Tibial nerve (tissue), 4 donors: ENCODE data around the gene RPS13. TPM values are rescaled to one million over a fixed set of nuclear protein-coding genes. Genes with fewer than 3 reads are reported as not detected.
A peak's percentile ranks its signal among the peaks of the same experiment; 100 is the strongest.
"Not testable (repeated sequence)": the region's sequence is repeated elsewhere in the genome, so short reads cannot be mapped to it uniquely, and the experiment has no call there.

ENCODE experiments used
- DNase-seq, 2 donors: peaks; one replicate each; pipeline ENCODE4 v3.0.0-alpha.2; 2019; ENCODE audit warnings: low spot score in 2 of 2
- H3K27ac ChIP-seq, 4 donors: fragments of 200-600 bp; sonication (generic) in 3 of 4; one replicate each; pipeline ENCODE4 v1.5.1; 2017 to 2019; ENCODE audit warnings: mild to moderate bottlenecking in 1 of 4
- H3K27me3 ChIP-seq, 2 donors: fragments of 200-600 bp; sonication (generic) in 1 of 2; one replicate each; pipeline versions ENCODE4 v1.5.1 to v1.6.0; 2017 to 2019
- H3K36me3 ChIP-seq, 3 donors: fragments of 200-600 bp; sonication (generic); one replicate each; pipeline ENCODE4 v1.5.1; 2018 to 2019
- H3K4me1 ChIP-seq, 4 donors: fragments of 200-600 bp; sonication (generic) in 3 of 4; one replicate each; pipeline ENCODE4 v1.5.1; 2017 to 2019
- H3K4me3 ChIP-seq, 4 donors: fragments of 200-600 bp; sonication (generic) in 3 of 4; one replicate each; pipeline ENCODE4 v1.5.1; 2017 to 2019; ENCODE audit warnings: mild to moderate bottlenecking in 1 of 4, moderate library complexity in 1 of 4
- H3K9me3 ChIP-seq, 4 donors: fragments of 200-600 bp; sonication (generic) in 3 of 4; one replicate each; pipeline ENCODE4 v1.5.1; 2017 to 2019
- CTCF ChIP-seq, 5 experiments: fragments of 200-600 bp in 3 of 5; fragments of 450-650 bp in 2 of 5; sonication (generic) in 3 of 5; IDR thresholded peaks; one replicate each; pipeline ENCODE4 v1.5.1; 2016 to 2019; ENCODE audit warnings: antibody characterized with exemption in 5 of 5, mild to moderate bottlenecking in 3 of 5, moderate library complexity in 2 of 5
- EP300 ChIP-seq, 2 donors: sonication (generic); formaldehyde crosslinking; IDR thresholded peaks; one replicate each; pipeline ENCODE4 v1.6.1; 2017; ENCODE audit warnings: antibody characterized with exemption in 2 of 2, mild to moderate bottlenecking in 1 of 2
- POLR2A ChIP-seq, 2 donors: fragments of 450-650 bp; IDR thresholded peaks; one replicate each; pipeline ENCODE4 v1.6.1; 2017; ENCODE audit warnings: antibody characterized with exemption in 2 of 2, mild to moderate bottlenecking in 2 of 2, moderate library complexity in 2 of 2
- WGBS, 2 donors: methylation state at CpG; one replicate each; pipeline ENCODE4 v1.1.5; 2018; 5-methylcytosine and 5-hydroxymethylcytosine counted together
- total RNA-seq, 4 donors: library from RNA; depleted of rRNA; stranded (reverse); fragments of >200 nt; gene quantifications; one replicate each; pipeline ENCODE4 v1.1.0, GENCODE V29; 2016

RPS13 gene
- total RNA-seq, 4 donors from 2014 or later, result 1,083 to 1,911 (median 1,362) TPM

GRCh38 chr11:17075506-17075905, 2.0 kb downstream of the RPS13 start:
- WGBS, 2 donors, result 66 to 69% methylated on average over 5 of the region's 5 CpGs
- Histone ChIP-seq H3K4me3 (no peak overlapping the region), H3K36me3 (peaks cover 4 to 35% (median 16%) of the 10 kb centered on the region in 3 donors), H3K4me1 (peaks cover 0 to 38% (median 16%) of the 10 kb centered on the region in 4 donors), H3K27ac (peak overlapping the region in 1 of 4 donors; percentile 98), H3K27me3 (no peaks in the 10 kb centered on the region), H3K9me3 (no peaks in the 10 kb centered on the region)
- no peak for DNase-seq
- TF ChIP-seq POLR2A (IDR thresholded peaks at IDR 0.05) (no peak), CTCF (IDR thresholded peaks at IDR 0.05) (no peak), EP300 (IDR thresholded peaks at IDR 0.05) (no peak)

DNA sequence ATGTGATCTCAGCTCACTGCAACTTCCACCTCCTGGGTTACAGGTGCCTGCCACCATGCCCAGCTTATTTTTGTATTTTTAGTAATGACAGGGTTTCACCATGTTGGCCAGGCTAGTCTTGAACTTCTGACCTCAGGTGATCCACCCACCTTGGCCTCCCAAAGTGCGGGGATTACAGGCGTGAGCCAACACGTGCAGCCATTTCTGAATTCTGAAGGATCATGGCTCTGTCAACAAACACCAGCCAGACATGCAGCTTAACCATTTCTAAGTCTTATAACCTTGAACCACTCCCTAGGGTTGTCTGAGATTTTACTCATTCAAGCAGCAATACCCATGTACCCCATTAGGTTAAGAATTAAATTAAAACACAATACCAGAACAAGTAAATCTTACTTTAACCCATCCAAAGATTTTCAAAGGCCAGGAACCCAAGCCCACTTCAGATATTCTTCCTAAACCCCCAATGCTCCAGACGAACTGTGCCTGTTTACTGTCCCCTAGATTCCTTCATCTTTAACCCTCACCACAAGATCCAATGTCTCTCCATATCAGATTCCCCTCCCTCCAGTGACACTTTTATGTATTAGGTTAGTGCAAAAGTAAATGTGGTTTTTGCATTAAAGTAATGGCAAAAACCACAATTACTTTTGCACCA, 4.0 kb downstream of the RPS13 start:
- peaks cover 4 to 35% (median 16%) of the 10 kb centered on the region in 3 donors for H3K36me3 ChIP-seq
- H3K9me3 ChIP-seq, result no peaks in the 10 kb centered on the region
- H3K4me1 ChIP-seq, result peaks cover 0 to 33% (median 16%) of the 10 kb centered on the region in 4 donors
- TF ChIP-seq CTCF (IDR thresholded peaks at IDR 0.05) (no peak), POLR2A (IDR thresholded peaks at IDR 0.05) (no peak)
- 48 to 50% methylated on average over 4 of the region's 4 CpGs for WGBS, 2 donors
- no peak overlapping the region for H3K4me3 ChIP-seq
- DNase-seq, result no peak
- H3K27me3 ChIP-seq, result no peaks in the 10 kb centered on the region
- H3K27ac ChIP-seq, result no peak overlapping the region

- TF ChIP-seq CTCF (IDR thresholded peaks at IDR 0.05) (no peak), POLR2A (IDR thresholded peaks at IDR 0.05) (no peak), EP300 (IDR thresholded peaks at IDR 0.05) (no peak)
- peak overlapping the region in 2 of 4 donors; percentile 56 to 76 for H3K27ac ChIP-seq
- no peak overlapping the region for H3K4me3 ChIP-seq
- H3K27me3 ChIP-seq, result no peaks in the 10 kb centered on the region
- H3K36me3 ChIP-seq, result peaks cover 0 to 8% (median 0%) of the 10 kb centered on the region in 3 donors
- WGBS, 2 donors, result 93 to 97% methylated on average over 5 to 6 of the region's 6 CpGs
- no peak for DNase-seq
- H3K4me1 ChIP-seq, result no peaks in the 10 kb centered on the region
- no peaks in the 10 kb centered on the region for H3K9me3 ChIP-seq
Measured at GRCh38 chr11:17067417-17067816, 10.1 kb downstream of the RPS13 start.

- Histone ChIP-seq H3K36me3 (peaks cover 0 to under 1% (median 0%) of the 10 kb centered on the region in 3 donors), H3K9me3 (no peaks in the 10 kb centered on the region), H3K4me1 (no peaks in the 10 kb centered on the region), H3K27me3 (no peaks in the 10 kb centered on the region), H3K27ac (peak overlapping the region in 2 of 4 donors; percentile 56 to 76), H3K4me3 (no peak overlapping the region)
- TF ChIP-seq EP300 (IDR thresholded peaks at IDR 0.05) (no peak), POLR2A (IDR thresholded peaks at IDR 0.05) (no peak), CTCF (IDR thresholded peaks at IDR 0.05) (no peak)
- 22 to 34% methylated on average over 2 of the region's 2 CpGs for WGBS, 2 donors
- no peak for DNase-seq
Measured at GRCh38 chr11:17066691-17067090, 10.8 kb downstream of the RPS13 start.

GRCh38 chr11:17063171-17064002, 14.1 kb downstream of the RPS13 start:
- Histone ChIP-seq H3K36me3 (no peaks in the 10 kb centered on the region), H3K4me3 (no peak overlapping the region), H3K4me1 (no peaks in the 10 kb centered on the region), H3K27me3 (no peaks in the 10 kb centered on the region), H3K27ac (no peak overlapping the region), H3K9me3 (peaks cover 0 to 3% (median 0%) of the 10 kb centered on the region in 4 donors)
- TF ChIP-seq EP300 (IDR thresholded peaks at IDR 0.05), result no peak
- peak; percentile 60 to 83 (median 74) for TF ChIP-seq CTCF (IDR thresholded peaks at IDR 0.05)
- no peak for TF ChIP-seq POLR2A (IDR thresholded peaks at IDR 0.05)
- peak in 1 of 2 donors; percentile 42 for DNase-seq
- 69 to 72% methylated on average over 4 of the region's 4 CpGs for WGBS, 2 donors

GRCh38 chr11:17051146-17051545, 26.3 kb downstream of the RPS13 start:
- H3K36me3 ChIP-seq, H3K27ac ChIP-seq, H3K27me3 ChIP-seq, DNase-seq, H3K4me1 ChIP-seq, H3K4me3 ChIP-seq, H3K9me3 ChIP-seq: not testable (repeated sequence)
- WGBS, 2 donors, result 94 to 96% methylated on average over 16 to 24 of the region's 27 CpGs

GRCh38 chr11:17048491-17048890, 29.0 kb downstream of the RPS13 start:
- not testable (repeated sequence) for H3K27me3 ChIP-seq, H3K36me3 ChIP-seq, H3K4me1 ChIP-seq, DNase-seq, H3K9me3 ChIP-seq, H3K4me3 ChIP-seq, H3K27ac ChIP-seq
- 74 to 84% methylated on average over 4 of the region's 4 CpGs for WGBS, 2 donors
